Hepatocyte (in vitro differentiated cells): ENCODE measurements around the gene KIAA1614. TPM values are rescaled to one million over a fixed set of nuclear protein-coding genes. Genes with fewer than 3 reads are reported as not detected.

Experiments used
- DNase-seq: peaks from one replicate; pipeline ENCODE4 v3.0.0-alpha.2; 2016; ENCODE audit warnings: low spot score
- H2AFZ ChIP-seq: fragments of 200-600 bp; sonication (generic); 2 replicates; pipeline ENCODE4 v1.6.0; 2016; ENCODE audit warnings: antibody characterized with exemption, mild to moderate bottlenecking
- H3K27ac ChIP-seq: fragments of 200-600 bp; sonication (generic); 2 replicates; pipeline ENCODE4 v1.5.1; 2016; ENCODE audit warnings: mild to moderate bottlenecking
- H3K27me3 ChIP-seq: fragments of 200-600 bp; sonication (generic); 2 replicates; pipeline ENCODE4 v1.6.1; 2016
- H3K36me3 ChIP-seq: fragments of 200-600 bp; sonication (generic); replicated peaks from 2 replicates; pipeline ENCODE4 v1.5.1; 2016; ENCODE audit warnings: low read depth; ENCODE audit not compliant: insufficient read depth
- H3K4me1 ChIP-seq: fragments of 200-600 bp; sonication (generic); 2 replicates; pipeline ENCODE4 v1.5.1; 2016; ENCODE audit warnings: mild to moderate bottlenecking, moderate library complexity; ENCODE audit not compliant: insufficient read depth
- H3K4me2 ChIP-seq: fragments of 200-600 bp; sonication (generic); 2 replicates; pipeline ENCODE4 v1.6.0; 2016
- H3K4me3 ChIP-seq: fragments of 200-600 bp; sonication (generic); 2 replicates; pipeline ENCODE4 v1.5.1; 2016; ENCODE audit warnings: mild to moderate bottlenecking
- H3K79me2 ChIP-seq: fragments of 200-600 bp; sonication (generic); 2 replicates; pipeline ENCODE4 v1.6.0; 2017; ENCODE audit warnings: mild to moderate bottlenecking
- H3K9me2 ChIP-seq: fragments of 200-600 bp; sonication (generic); replicated peaks from 2 replicates; pipeline ENCODE4 v1.6.0; 2017; ENCODE audit warnings: mild to moderate bottlenecking; ENCODE audit not compliant: insufficient read depth
- H3K9me3 ChIP-seq: fragments of 200-600 bp; sonication (generic); 2 replicates; pipeline ENCODE4 v1.5.1; 2016; ENCODE audit warnings: low read depth, mild to moderate bottlenecking
- H4K20me1 ChIP-seq: fragments of 200-600 bp; sonication (generic); 2 replicates; pipeline ENCODE4 v1.6.0; 2016; ENCODE audit warnings: mild to moderate bottlenecking; ENCODE audit not compliant: insufficient read depth, poor library complexity, severe bottlenecking
- CTCF ChIP-seq: fragments of 200-600 bp; sonication (generic); IDR thresholded peaks from 2 replicates; pipeline ENCODE4 v1.5.1; 2016; ENCODE audit warnings: antibody characterized with exemption, mild to moderate bottlenecking; ENCODE audit not compliant: poor library complexity
- EZH2 ChIP-seq: fragments of 200-600 bp; sonication (generic); IDR thresholded peaks from 2 replicates; pipeline ENCODE4 v1.6.1; 2016; ENCODE audit warnings: antibody characterized with exemption, mild to moderate bottlenecking, borderline replicate concordance
- EZH2phosphoT487 ChIP-seq: fragments of 200-600 bp; sonication (generic); IDR thresholded peaks from one replicate; pipeline ENCODE4 v1.6.1; 2018; ENCODE audit warnings: antibody characterized with exemption, mild to moderate bottlenecking, low read depth, moderate library complexity; ENCODE audit not compliant: unreplicated experiment, severe bottlenecking
- WGBS: methylation state at CpG from one replicate; pipeline ENCODE4 v1.1.6; 2016; ENCODE audit warnings: low lambda C conversion rate; ENCODE audit errors: missing lambda C conversion rate; 5-methylcytosine and 5-hydroxymethylcytosine counted together
- polyA plus RNA-seq: library from polyadenylated mRNA; unstranded; fragments of >200 nt; fragmentation: Nextera tagmentation; extraction: Ambion mirVana; gene quantifications from 2 replicates; pipeline ENCODE4 v1.2.1, GENCODE V29; 2016
- total RNA-seq: library from RNA; depleted of rRNA; stranded (reverse); fragments of >200 nt; gene quantifications from 2 replicates; pipeline ENCODE4 v1.2.3, GENCODE V29; 2014

Gene KIAA1614
- total and polyA plus RNA-seq, 2 experiments from 2014 or later: 2.5 to 2.6 TPM

- TF ChIP-seq CTCF (no peak), EZH2 (no peak), EZH2phosphoT487 (no peak)
- 85% methylated on average over 3 of the region's 3 CpGs for WGBS
Observed at GRCh38 chr1:180902541-180902940, 10.2 kb upstream of the KIAA1614 start.

GRCh38 chr1:180905927-180906326 lies 6.8 kb upstream of the KIAA1614 start:
- no peak overlapping the region for H3K4me3 ChIP-seq
- H3K27ac ChIP-seq: no peak overlapping the region
- TF ChIP-seq EZH2phosphoT487 (no peak), CTCF (no peak), EZH2 (no peak)
- H4K20me1 ChIP-seq: no peaks in the 10 kb centered on the region
- WGBS: 85% methylated on average over 8 of the region's 8 CpGs
- no peaks in the 10 kb centered on the region for H3K36me3 ChIP-seq
- H3K9me2 ChIP-seq: no peaks in the 10 kb centered on the region
- no peaks in the 10 kb centered on the region for H3K4me1 ChIP-seq
- no peaks in the 10 kb centered on the region for H3K9me3 ChIP-seq
- no peak overlapping the region for H3K4me2 ChIP-seq
- H3K79me2 ChIP-seq: no peaks in the 10 kb centered on the region
- no peak for DNase-seq
- no peaks in the 10 kb centered on the region for H3K27me3 ChIP-seq
- no peak overlapping the region for H2AFZ ChIP-seq

More at GRCh38 chr1:180902541-180902940, 10.2 kb upstream of the KIAA1614 start:
- Histone ChIP-seq H4K20me1 (no peaks in the 10 kb centered on the region), H3K4me2 (no peak overlapping the region), H3K4me3 (no peak overlapping the region), H3K79me2 (no peaks in the 10 kb centered on the region), H2AFZ (no peak overlapping the region), H3K27ac (no peak overlapping the region), H3K4me1 (no peaks in the 10 kb centered on the region), H3K9me3 (no peaks in the 10 kb centered on the region), H3K36me3 (no peaks in the 10 kb centered on the region), H3K9me2 (no peaks in the 10 kb centered on the region), H3K27me3 (no peaks in the 10 kb centered on the region)
- DNase-seq: no peak

GRCh38 chr1:180906511-180906910 lies 6.2 kb upstream of the KIAA1614 start:
- TF ChIP-seq CTCF (no peak), EZH2 (no peak), EZH2phosphoT487 (no peak)
- Histone ChIP-seq H3K27me3 (no peaks in the 10 kb centered on the region), H3K79me2 (no peaks in the 10 kb centered on the region), H4K20me1 (no peaks in the 10 kb centered on the region), H3K27ac (no peak overlapping the region), H3K4me2 (no peak overlapping the region), H3K4me3 (no peak overlapping the region), H3K36me3 (no peaks in the 10 kb centered on the region), H3K4me1 (peaks cover 5% of the 10 kb centered on the region), H3K9me3 (no peaks in the 10 kb centered on the region), H3K9me2 (no peaks in the 10 kb centered on the region), H2AFZ (no peak overlapping the region)
- 87% methylated on average over 9 of the region's 9 CpGs for WGBS
- no peak for DNase-seq
